Erythroblast (primary cell): ENCODE results near the gene TSSK2.

ENCODE experiments used
- GATA1 ChIP-seq: IDR thresholded peaks from 2 replicates; pipeline ENCODE4 v1.6.1; 2011; ENCODE audit warnings: low read depth, mild to moderate bottlenecking, control low read depth, low read length, moderate library complexity
- POLR2A ChIP-seq: IDR thresholded peaks from 2 replicates; pipeline ENCODE4 v1.6.1; 2011; ENCODE audit warnings: mild to moderate bottlenecking, low read length

DNA sequence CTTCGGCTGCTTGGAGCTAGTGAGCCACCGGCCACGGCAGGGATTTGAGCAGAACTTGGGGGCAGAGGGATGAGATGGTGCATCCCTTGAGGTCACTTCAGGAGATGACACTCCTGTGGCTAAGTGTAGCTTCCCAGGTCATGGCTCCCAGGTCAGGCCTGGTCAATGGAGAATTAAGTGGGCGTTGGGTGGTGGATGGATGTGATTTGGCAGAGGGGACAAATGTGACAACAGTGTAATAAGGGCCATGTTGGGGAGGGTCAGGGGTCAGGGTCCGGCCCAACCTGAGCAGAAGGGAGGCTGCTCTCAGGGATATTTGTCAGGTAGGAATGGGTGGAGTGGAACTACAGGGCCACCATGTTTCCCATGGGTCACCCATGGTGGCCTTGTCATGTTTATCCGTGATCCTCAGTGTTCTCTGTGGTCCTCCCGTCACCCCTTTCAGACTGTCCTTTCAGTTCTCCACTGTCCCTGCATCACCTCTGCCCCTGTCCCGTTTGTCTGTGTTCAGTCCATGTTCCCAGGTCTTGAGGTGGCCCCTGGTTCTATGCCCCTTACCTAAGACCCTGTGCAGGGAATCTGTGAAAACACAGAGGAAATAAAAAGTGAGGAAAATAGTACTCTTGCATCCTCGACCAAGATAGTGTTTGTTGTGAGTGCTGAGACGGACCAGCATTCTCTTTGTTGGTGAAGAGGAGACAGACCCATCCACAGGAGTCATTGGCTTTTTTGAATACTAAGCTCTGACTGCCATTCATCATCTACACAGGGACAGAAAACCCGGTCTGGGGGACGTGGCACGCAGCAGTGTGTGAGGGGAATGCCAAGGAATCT lies 41.3 kb downstream of the TSSK2 start:
- TF ChIP-seq POLR2A (no peak), GATA1 (no peak)
